Left ventricle myocardium inferior (tissue), 1 donor: ENCODE results near the gene CAPZA2. TPM values are rescaled to one million over a fixed set of nuclear protein-coding genes. Genes with fewer than 3 reads are reported as not detected.
"Not testable (repeated sequence)": the region's sequence is repeated elsewhere in the genome, so short reads cannot be mapped to it uniquely, and the experiment has no call there.

ENCODE experiments used
- DNase-seq: peaks from one replicate; pipeline ENCODE4 v3.0.0-alpha.2; 2020
- H3K27ac ChIP-seq: fragments of 200-600 bp; replicated peaks from 2 replicates; pipeline ENCODE4 v1.8.0; 2021
- H3K27me3 ChIP-seq: fragments of 200-600 bp; 2 replicates; pipeline ENCODE4 v1.8.0; 2021; ENCODE audit warnings: low read depth
- H3K36me3 ChIP-seq: fragments of 200-600 bp; 2 replicates; pipeline ENCODE4 v1.8.0; 2021
- H3K4me1 ChIP-seq: fragments of 200-600 bp; 2 replicates; pipeline ENCODE4 v1.8.0; 2021
- H3K4me3 ChIP-seq: fragments of 200-600 bp; 2 replicates; pipeline ENCODE4 v1.8.0; 2021; ENCODE audit warnings: mild to moderate bottlenecking, moderate library complexity
- H3K9me3 ChIP-seq: fragments of 200-600 bp; replicated peaks from 2 replicates; pipeline ENCODE4 v1.8.0; 2021
- intact Hi-C: fragments of 100-400 bp; cut with micrococcal nuclease; formaldehyde crosslinking; loops from one replicate; pipeline ENCODE4 v1.11.0; 2022
- long read RNA-seq: library from polyadenylated mRNA; unstranded; transcript quantifications from one replicate; pipeline ENCODE4 v2.0.0, GENCODE V29; 2021
- total RNA-seq: library from RNA; stranded (reverse); fragmentation: NEBNext Ultra II Directional; extraction: Animal tissue kit (Norgen Biotek cat#: 25700); gene quantifications from one replicate; pipeline ENCODE4 v1.2.1, GENCODE V29; 2021
- TF ChIP-seq, protein P1 (sequence below): fragments of 200-600 bp; IDR thresholded peaks from 2 replicates; pipeline ENCODE4 v1.8.0; 2021; ENCODE audit warnings: antibody characterized with exemption, mild to moderate bottlenecking, borderline replicate concordance
- donor health status: DM: no; HTN: yes; CAD: no; lungs with severe emphysema.

The CAPZA2 gene
- total RNA-seq: 313 TPM
- long read RNA-seq, full-length matches to known transcripts: 635 of 659 reads
- long read RNA-seq, partial matches to known transcripts: 5 of 659 reads
- long read RNA-seq, other reads (novel, unspliced or antisense): 19 of 659 reads

DNA sequence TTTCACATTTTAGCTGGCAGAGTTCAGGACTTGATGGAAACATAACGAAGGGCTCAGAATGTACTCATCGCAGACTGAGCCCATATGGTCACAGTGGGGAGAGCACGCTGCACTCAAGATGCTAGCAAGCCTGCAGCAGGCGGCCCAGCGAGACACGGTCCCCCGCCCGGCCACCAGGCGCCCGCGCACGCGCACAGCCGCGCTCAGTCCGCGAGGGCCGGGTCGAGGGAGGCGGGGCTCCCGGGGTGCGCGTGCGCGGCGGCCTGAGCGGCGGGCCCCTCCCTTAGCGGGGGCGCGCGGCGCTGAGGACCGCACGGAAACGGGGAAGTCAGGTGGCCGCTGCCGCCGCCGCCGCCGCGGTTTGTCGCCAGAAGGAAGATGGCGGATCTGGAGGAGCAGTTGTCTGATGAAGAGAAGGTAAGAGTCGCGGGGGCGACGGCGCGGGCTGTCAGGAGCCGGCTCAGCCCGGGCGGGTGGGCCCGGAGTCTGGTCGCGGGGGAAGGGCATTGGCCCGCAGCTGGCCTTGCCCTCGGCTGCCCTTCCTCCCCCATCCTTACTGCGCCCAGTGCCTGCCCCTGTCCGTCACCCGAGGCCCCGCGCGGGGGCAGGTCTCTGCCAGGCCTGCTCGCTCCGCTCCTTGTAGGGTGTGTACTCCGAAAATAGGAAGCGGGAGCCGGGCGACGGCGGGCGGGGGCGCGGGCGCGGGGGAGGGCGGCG lies at the start of gene CAPZA2:
CAPZA2 (plus strand) TSS at position 354 of the 717 bp plus-strand sequence; CDS start at position 379, 25 bp downstream.
- peaks cover 55% of the 10 kb centered on the region for H3K4me1 ChIP-seq
- H3K27ac ChIP-seq: peak within 1 kb of the TSS; percentile 99
- H3K27me3 ChIP-seq: no peaks in the 10 kb centered on the region
- DNase-seq: peak; percentile 94
- intact Hi-C loops: no loop called here
- peak within 1 kb of the TSS; percentile 92 for H3K4me3 ChIP-seq
- H3K9me3 ChIP-seq: no peaks in the 10 kb centered on the region
- no peaks in the 10 kb centered on the region for H3K36me3 ChIP-seq
- TF ChIP-seq, protein P1, sequence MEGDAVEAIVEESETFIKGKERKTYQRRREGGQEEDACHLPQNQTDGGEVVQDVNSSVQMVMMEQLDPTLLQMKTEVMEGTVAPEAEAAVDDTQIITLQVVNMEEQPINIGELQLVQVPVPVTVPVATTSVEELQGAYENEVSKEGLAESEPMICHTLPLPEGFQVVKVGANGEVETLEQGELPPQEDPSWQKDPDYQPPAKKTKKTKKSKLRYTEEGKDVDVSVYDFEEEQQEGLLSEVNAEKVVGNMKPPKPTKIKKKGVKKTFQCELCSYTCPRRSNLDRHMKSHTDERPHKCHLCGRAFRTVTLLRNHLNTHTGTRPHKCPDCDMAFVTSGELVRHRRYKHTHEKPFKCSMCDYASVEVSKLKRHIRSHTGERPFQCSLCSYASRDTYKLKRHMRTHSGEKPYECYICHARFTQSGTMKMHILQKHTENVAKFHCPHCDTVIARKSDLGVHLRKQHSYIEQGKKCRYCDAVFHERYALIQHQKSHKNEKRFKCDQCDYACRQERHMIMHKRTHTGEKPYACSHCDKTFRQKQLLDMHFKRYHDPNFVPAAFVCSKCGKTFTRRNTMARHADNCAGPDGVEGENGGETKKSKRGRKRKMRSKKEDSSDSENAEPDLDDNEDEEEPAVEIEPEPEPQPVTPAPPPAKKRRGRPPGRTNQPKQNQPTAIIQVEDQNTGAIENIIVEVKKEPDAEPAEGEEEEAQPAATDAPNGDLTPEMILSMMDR: peak; percentile 67

DNA sequence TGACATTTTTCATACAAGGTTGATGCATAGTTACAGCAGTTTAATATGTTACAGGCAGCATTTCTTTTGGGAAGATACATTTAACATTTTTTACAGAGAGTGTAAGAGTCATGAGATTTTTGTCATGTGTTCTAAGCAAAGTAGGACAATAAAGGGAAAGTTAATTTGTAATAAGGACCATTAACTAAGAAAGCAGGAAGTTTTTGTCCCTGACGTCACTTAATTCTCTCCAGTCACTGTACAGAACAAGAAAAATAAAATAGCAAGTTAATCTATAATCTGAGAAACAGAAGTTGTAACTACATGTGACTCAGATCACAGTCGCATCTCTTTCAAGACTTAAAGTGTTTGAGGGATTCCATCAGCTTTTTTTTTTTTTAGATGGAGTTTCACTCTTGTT lies 49.5 kb upstream of the CAPZA2 start:
- TF ChIP-seq, protein P1: no peak
- intact Hi-C loops: no loop called here
- Histone ChIP-seq H3K27ac (no peak overlapping the region), H3K27me3 (no peaks in the 10 kb centered on the region), H3K4me3 (no peak overlapping the region), H3K9me3 (no peaks in the 10 kb centered on the region), H3K4me1 (no peaks in the 10 kb centered on the region), H3K36me3 (no peaks in the 10 kb centered on the region)
- no peak for DNase-seq

DNA sequence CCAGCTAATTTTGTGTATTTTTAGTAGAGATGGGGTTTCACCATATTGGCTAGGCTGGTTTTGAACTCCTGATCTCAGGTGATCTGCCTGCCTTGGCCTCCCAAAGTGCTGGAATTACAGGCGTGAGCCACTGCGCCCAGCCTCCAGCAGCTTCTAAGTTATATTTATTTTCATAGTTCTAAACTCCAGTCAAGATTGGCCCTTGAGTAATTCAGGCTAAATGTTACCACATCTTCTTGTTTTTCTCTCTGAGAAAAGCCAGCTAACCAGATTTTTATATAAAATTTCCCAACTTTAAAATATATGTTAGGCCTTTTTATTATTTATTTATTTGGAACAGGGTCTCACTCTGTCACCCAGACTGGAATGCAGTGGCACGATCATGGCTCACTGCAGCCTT lies 49.0 kb upstream of the CAPZA2 start:
- H3K27ac ChIP-seq, H3K27me3 ChIP-seq, H3K9me3 ChIP-seq, H3K36me3 ChIP-seq, H3K4me1 ChIP-seq, H3K4me3 ChIP-seq, DNase-seq, intact Hi-C loops: not testable (repeated sequence)

DNA sequence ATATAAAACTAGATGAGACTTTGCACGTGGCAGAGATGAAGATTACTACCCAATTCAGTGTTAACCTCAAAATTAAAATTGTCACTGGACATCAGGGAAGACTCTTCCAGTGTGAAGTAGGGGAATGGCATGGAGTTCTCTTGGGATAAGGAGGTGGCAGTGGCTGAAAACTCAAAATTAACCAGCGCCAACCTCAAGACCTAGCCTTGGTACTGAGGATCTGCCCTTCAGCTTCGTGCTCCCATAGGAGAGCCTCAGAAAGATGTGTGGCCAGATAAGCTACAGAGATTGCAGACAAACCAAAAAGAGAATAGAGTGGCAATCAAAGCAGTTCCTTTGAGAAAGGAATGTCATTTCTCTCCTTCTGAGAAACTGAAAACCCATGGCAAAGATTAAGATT lies 47.3 kb upstream of the CAPZA2 start:
- no peaks in the 10 kb centered on the region for H3K4me1 ChIP-seq
- intact Hi-C loops: no loop called here
- no peaks in the 10 kb centered on the region for H3K27me3 ChIP-seq
- no peaks in the 10 kb centered on the region for H3K36me3 ChIP-seq
- TF ChIP-seq, protein P1: no peak
- DNase-seq: no peak
- no peak overlapping the region for H3K27ac ChIP-seq
- no peaks in the 10 kb centered on the region for H3K9me3 ChIP-seq
- no peak overlapping the region for H3K4me3 ChIP-seq

DNA sequence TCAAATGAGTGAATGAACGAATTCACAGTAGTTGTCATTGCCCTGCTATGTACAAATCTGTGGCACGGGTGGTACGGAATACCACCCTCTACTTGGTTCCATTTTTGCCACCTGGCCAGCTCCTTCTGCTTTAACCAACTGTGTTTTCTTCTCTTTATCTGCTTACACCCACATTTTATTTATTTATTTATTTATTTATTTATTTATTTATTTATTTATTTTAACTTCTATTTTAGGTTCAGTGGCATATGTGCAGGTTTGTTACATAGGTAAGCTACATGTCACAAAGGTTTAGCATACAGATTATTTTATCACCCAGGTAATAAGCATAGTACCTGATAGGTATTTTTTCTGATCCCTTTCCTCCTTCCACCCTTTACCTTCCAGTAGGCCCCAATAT lies 42.2 kb upstream of the CAPZA2 start:
- no peak for DNase-seq
- Histone ChIP-seq H3K36me3 (no peaks in the 10 kb centered on the region), H3K4me1 (no peaks in the 10 kb centered on the region), H3K27me3 (no peaks in the 10 kb centered on the region), H3K9me3 (no peaks in the 10 kb centered on the region), H3K27ac (no peak overlapping the region), H3K4me3 (no peak overlapping the region)
- intact Hi-C loops: no loop called here
- TF ChIP-seq, protein P1: no peak

DNA sequence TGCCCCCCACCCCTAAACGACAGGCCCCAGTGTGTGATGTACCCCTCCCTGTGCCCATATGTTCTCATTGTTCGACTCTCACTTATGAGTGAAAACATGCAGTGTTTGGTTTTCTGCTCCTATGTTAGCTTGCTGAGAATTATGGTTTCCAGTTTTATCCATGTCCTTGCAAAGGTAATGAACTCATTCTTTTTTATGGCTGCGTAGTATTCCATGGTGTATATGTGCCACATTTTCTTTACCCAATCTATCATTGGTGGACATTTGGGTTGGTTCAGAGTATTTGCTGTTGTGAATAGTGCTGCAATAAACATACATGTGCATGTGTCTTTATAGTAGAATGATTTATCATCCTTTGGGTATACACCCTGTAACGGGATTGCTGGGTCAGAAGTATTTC lies 40.7 kb upstream of the CAPZA2 start:
- intact Hi-C loops, H3K27ac ChIP-seq, DNase-seq, H3K4me1 ChIP-seq, H3K27me3 ChIP-seq, H3K36me3 ChIP-seq, H3K9me3 ChIP-seq, H3K4me3 ChIP-seq: not testable (repeated sequence)
